GM23338 (cell line): ENCODE data around the gene CFTR. TPM values are rescaled to one million over a fixed set of nuclear protein-coding genes. Genes with fewer than 3 reads are reported as not detected.

ENCODE experiments used
- ATAC-seq: fragments of 200-7000 bp; cut with Tn5 transposase; 3 replicates; pipeline ENCODE4 v1.9.1; 2020
- DNase-seq: peaks from one replicate; pipeline ENCODE4 v3.0.0-alpha.2; 2015; ENCODE audit warnings: low spot score
- H2AFZ ChIP-seq: fragments of 200-600 bp; sonication (generic); 2 replicates; pipeline ENCODE4 v1.8.0; 2016; ENCODE audit warnings: antibody characterized with exemption, mild to moderate bottlenecking, moderate library complexity
- H3F3A ChIP-seq: fragments of 200-600 bp; sonication (generic); replicated peaks from 2 replicates; pipeline ENCODE4 v1.8.0; 2017; ENCODE audit warnings: antibody characterized with exemption, mixed run types, low read depth
- H3K27ac ChIP-seq: fragments of 200-600 bp; sonication (generic); 2 replicates; pipeline ENCODE4 v1.6.1; 2016; ENCODE audit warnings: low read depth
- H3K27me3 ChIP-seq: fragments of 200-600 bp; sonication (generic); 2 replicates; pipeline ENCODE4 v1.8.0; 2016; ENCODE audit warnings: mild to moderate bottlenecking, mixed run types, moderate library complexity; ENCODE audit not compliant: insufficient read depth
- H3K36me3 ChIP-seq: fragments of 200-600 bp; sonication (generic); 2 replicates; pipeline ENCODE4 v1.8.0; 2016; ENCODE audit warnings: mild to moderate bottlenecking; ENCODE audit not compliant: insufficient read depth
- H3K4me1 ChIP-seq: fragments of 200-600 bp; sonication (generic); 2 replicates; pipeline ENCODE4 v1.8.0; 2016; ENCODE audit warnings: mild to moderate bottlenecking, moderate library complexity; ENCODE audit not compliant: insufficient read depth
- H3K4me2 ChIP-seq: fragments of 200-600 bp; sonication (generic); 2 replicates; pipeline ENCODE4 v1.7.1; 2017; ENCODE audit warnings: mixed run types
- H3K4me3 ChIP-seq: fragments of 200-600 bp; sonication (generic); 2 replicates; pipeline ENCODE4 v1.6.1; 2016; ENCODE audit warnings: mixed run types
- H3K79me2 ChIP-seq: fragments of 200-600 bp; sonication (generic); replicated peaks from 2 replicates; pipeline ENCODE4 v1.8.0; 2017; ENCODE audit warnings: mild to moderate bottlenecking; ENCODE audit not compliant: insufficient read depth
- H3K9me2 ChIP-seq: fragments of 200-600 bp; sonication (generic); 2 replicates; pipeline ENCODE4 v1.8.0; 2017; ENCODE audit not compliant: insufficient read depth
- H4K20me1 ChIP-seq: fragments of 200-600 bp; sonication (generic); replicated peaks from 2 replicates; pipeline ENCODE4 v1.8.0; 2017; ENCODE audit warnings: mild to moderate bottlenecking; ENCODE audit not compliant: insufficient read depth
- H3K27ac Mint-ChIP-seq: 2 replicates; pipeline ENCODE4 v1.8.0; 2020; ENCODE audit warnings: inconsistent platforms, mild to moderate bottlenecking, moderate library complexity, mixed read lengths
- H3K27me3 Mint-ChIP-seq: 3 replicates; pipeline ENCODE4 v1.8.0; 2022; ENCODE audit warnings: low read depth, mild to moderate bottlenecking, moderate library complexity, mixed read lengths, inconsistent platforms; ENCODE audit not compliant: insufficient read depth, poor library complexity
- H3K36me3 Mint-ChIP-seq: 3 replicates; pipeline ENCODE4 v1.8.0; 2021; ENCODE audit warnings: low read depth, mild to moderate bottlenecking, inconsistent platforms, moderate library complexity, mixed read lengths
- H3K4me1 Mint-ChIP-seq: 3 replicates; pipeline ENCODE4 v1.8.0; 2020; ENCODE audit warnings: mild to moderate bottlenecking, inconsistent platforms, mixed read lengths
- H3K4me3 Mint-ChIP-seq: 3 replicates; pipeline ENCODE4 v1.8.0; 2021; ENCODE audit warnings: moderate library complexity, mild to moderate bottlenecking, inconsistent platforms, mixed read lengths
- H3K9me3 Mint-ChIP-seq: 3 replicates; pipeline ENCODE4 v1.8.0; 2020; ENCODE audit warnings: moderate library complexity, mild to moderate bottlenecking, inconsistent platforms, mixed read lengths
- CREB1 ChIP-seq: fragments of 250-450 bp; sonication (Bioruptor Pico); IDR thresholded peaks from 2 replicates; pipeline ENCODE4 v1.5.0; 2020; ENCODE audit warnings: low read depth, mild to moderate bottlenecking, moderate library complexity
- EZH2 ChIP-seq: fragments of 200-600 bp; sonication (generic); IDR thresholded peaks from one replicate; pipeline ENCODE4 v1.8.0; 2017; ENCODE audit warnings: antibody characterized with exemption, mild to moderate bottlenecking, low read depth; ENCODE audit not compliant: unreplicated experiment
- JUNB ChIP-seq: IDR thresholded peaks from one replicate; pipeline ENCODE4 v1.6.1; 2016; ENCODE audit warnings: antibody characterized with exemption; ENCODE audit not compliant: unreplicated experiment
- NANOG ChIP-seq: IDR thresholded peaks from 2 replicates; pipeline ENCODE4 v1.6.1; 2016; ENCODE audit warnings: antibody characterized with exemption, borderline replicate concordance
- POLR2AphosphoS5 ChIP-seq: IDR thresholded peaks from 2 replicates; pipeline ENCODE4 v1.6.1; 2016; ENCODE audit warnings: antibody characterized with exemption, low read depth
- STAT1 ChIP-seq: IDR thresholded peaks from one replicate; pipeline ENCODE4 v1.6.1; 2016; ENCODE audit warnings: antibody characterized with exemption; ENCODE audit not compliant: unreplicated experiment
- ZNF331 ChIP-seq: fragments of 250-450 bp; sonication (Bioruptor Pico); IDR thresholded peaks from 2 replicates; pipeline ENCODE4 v1.5.0; 2020; ENCODE audit warnings: low read depth, mild to moderate bottlenecking, moderate library complexity
- polyA plus RNA-seq: library from polyadenylated mRNA; unstranded; fragments of >200 nt; fragmentation: Nextera tagmentation; extraction: Ambion mirVana; gene quantifications from 2 replicates; pipeline ENCODE4 v1.2.1, GENCODE V29; 2016
- total RNA-seq: library from RNA; depleted of rRNA; stranded (reverse); fragments of >200 nt; shearing (Covaris generic); gene quantifications from 2 replicates; pipeline ENCODE4 v1.2.3, GENCODE V29; 2014
- TF ChIP-seq, protein P1 (sequence below), 2 experiments: fragments of 200-600 bp in 1 of 2; sonication (generic) in 1 of 2; conservative IDR thresholded peaks; 2 replicates each; pipeline versions ENCODE4 v1.5.1 to v1.6.1; 2016 to 2017; ENCODE audit warnings: antibody characterized with exemption in 2 of 2, low read depth in 2 of 2, mild to moderate bottlenecking in 2 of 2, moderate library complexity in 1 of 2
- TF ChIP-seq, protein P2 (sequence below): fragments of 250-450 bp; sonication (Bioruptor Pico); IDR thresholded peaks from 2 replicates; pipeline ENCODE4 v1.5.0; 2020; ENCODE audit warnings: mild to moderate bottlenecking, moderate library complexity
- TF ChIP-seq, protein P3 (sequence below): IDR thresholded peaks from 2 replicates; pipeline ENCODE4 v1.6.1; 2016; ENCODE audit warnings: antibody characterized with exemption

CFTR gene
- total and polyA plus RNA-seq, 2 experiments from 2014 or later, result 0.45 to 1.2 TPM

DNA sequence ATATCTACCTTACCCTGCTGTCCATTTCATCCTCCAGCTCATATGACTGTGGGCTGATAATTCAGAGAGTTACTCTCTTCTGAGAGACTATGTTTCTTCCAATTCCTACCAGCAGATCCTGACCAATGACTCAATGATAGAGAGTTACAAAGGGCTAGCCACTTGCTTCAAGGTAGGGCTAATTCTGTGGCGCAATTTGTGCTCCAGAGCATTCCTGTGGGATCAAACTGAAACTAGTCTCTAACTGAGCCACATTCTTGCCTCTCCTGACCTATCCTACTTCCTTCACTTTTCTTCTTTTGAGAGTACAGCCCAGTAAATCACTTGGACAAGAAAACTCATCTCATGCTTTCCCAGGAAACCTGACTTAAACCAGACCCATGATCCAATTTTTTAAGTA, 34.6 kb upstream of the CFTR start:
- DNase-seq (no peak), ATAC-seq (no peak)
- Histone ChIP-seq H3K4me3 (no peak overlapping the region), H3K79me2 (no peaks in the 10 kb centered on the region), H3K27me3 (no peaks in the 10 kb centered on the region), H3F3A (no peaks in the 10 kb centered on the region), H3K9me2 (no peaks in the 10 kb centered on the region), H3K27ac (no peak overlapping the region), H4K20me1 (no peaks in the 10 kb centered on the region), H3K4me1 (no peaks in the 10 kb centered on the region), H3K36me3 (no peaks in the 10 kb centered on the region), H3K4me2 (no peak overlapping the region), H2AFZ (peak overlapping the region; percentile 7; the same call in 1 of the 2 replicates)
- Mint-ChIP-seq H3K36me3 (peaks cover 4% of the 10 kb centered on the region; the same call in 1 of the 3 replicates), H3K4me3 (no peak overlapping the region), H3K27me3 (no peaks in the 10 kb centered on the region), H3K9me3 (peaks cover 4% of the 10 kb centered on the region; the same call in 2 of the 3 replicates), H3K27ac (no peak overlapping the region), H3K4me1 (no peaks in the 10 kb centered on the region)
- no peak for TF ChIP-seq POLR2AphosphoS5
- no peak for TF ChIP-seq NANOG
- TF ChIP-seq CREB1 (CRISPR knock-in tag), result no peak
- TF ChIP-seq, protein P1, sequence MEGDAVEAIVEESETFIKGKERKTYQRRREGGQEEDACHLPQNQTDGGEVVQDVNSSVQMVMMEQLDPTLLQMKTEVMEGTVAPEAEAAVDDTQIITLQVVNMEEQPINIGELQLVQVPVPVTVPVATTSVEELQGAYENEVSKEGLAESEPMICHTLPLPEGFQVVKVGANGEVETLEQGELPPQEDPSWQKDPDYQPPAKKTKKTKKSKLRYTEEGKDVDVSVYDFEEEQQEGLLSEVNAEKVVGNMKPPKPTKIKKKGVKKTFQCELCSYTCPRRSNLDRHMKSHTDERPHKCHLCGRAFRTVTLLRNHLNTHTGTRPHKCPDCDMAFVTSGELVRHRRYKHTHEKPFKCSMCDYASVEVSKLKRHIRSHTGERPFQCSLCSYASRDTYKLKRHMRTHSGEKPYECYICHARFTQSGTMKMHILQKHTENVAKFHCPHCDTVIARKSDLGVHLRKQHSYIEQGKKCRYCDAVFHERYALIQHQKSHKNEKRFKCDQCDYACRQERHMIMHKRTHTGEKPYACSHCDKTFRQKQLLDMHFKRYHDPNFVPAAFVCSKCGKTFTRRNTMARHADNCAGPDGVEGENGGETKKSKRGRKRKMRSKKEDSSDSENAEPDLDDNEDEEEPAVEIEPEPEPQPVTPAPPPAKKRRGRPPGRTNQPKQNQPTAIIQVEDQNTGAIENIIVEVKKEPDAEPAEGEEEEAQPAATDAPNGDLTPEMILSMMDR (conservative IDR thresholded peaks at IDR 0.05; ENCODE audit: low read depth in 2 of 2), result no peak

DNA sequence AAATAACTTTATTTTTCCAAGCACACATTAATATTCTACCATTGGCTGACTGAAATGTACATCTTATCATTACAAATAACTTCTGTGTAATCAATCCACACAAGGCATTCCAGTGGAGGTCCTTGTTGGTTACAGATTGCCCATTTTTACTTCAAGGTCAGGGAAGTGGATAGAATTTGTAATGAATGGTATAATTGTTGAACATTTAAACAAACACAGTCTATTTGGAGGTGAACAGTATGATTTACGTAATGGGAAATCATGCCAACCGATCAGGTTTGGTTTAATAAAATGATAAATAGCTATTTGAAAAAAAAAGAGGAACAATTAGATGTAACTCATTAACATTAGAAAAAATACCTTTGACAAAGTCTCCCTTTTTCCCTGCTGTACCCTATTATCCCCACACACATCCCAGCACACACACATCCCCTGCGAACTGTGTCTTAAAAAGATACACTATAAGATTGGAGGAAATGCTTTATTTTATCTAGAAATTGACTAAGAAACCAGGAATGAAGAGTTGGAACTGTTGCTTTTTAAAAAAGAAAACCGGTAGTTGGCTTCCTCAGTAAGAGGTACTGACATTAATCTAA, 33.5 kb upstream of the CFTR start:
- DNase-seq (no peak), ATAC-seq (no peak)

More for the DNA sequence above, 33.5 kb upstream of the CFTR start:
- Histone ChIP-seq H3K27ac (no peak overlapping the region), H3K4me1 (no peaks in the 10 kb centered on the region), H3F3A (no peaks in the 10 kb centered on the region), H3K27me3 (no peaks in the 10 kb centered on the region), H3K4me3 (no peak overlapping the region), H4K20me1 (no peaks in the 10 kb centered on the region), H2AFZ (no peak overlapping the region), H3K4me2 (no peak overlapping the region), H3K36me3 (no peaks in the 10 kb centered on the region), H3K79me2 (no peaks in the 10 kb centered on the region), H3K9me2 (no peaks in the 10 kb centered on the region)
- H3K36me3 Mint-ChIP-seq, result no peaks in the 10 kb centered on the region
- H3K4me3 Mint-ChIP-seq, result no peak overlapping the region
- no peaks in the 10 kb centered on the region for H3K27me3 Mint-ChIP-seq
- H3K27ac Mint-ChIP-seq, result no peak overlapping the region
- TF ChIP-seq, protein P2, sequence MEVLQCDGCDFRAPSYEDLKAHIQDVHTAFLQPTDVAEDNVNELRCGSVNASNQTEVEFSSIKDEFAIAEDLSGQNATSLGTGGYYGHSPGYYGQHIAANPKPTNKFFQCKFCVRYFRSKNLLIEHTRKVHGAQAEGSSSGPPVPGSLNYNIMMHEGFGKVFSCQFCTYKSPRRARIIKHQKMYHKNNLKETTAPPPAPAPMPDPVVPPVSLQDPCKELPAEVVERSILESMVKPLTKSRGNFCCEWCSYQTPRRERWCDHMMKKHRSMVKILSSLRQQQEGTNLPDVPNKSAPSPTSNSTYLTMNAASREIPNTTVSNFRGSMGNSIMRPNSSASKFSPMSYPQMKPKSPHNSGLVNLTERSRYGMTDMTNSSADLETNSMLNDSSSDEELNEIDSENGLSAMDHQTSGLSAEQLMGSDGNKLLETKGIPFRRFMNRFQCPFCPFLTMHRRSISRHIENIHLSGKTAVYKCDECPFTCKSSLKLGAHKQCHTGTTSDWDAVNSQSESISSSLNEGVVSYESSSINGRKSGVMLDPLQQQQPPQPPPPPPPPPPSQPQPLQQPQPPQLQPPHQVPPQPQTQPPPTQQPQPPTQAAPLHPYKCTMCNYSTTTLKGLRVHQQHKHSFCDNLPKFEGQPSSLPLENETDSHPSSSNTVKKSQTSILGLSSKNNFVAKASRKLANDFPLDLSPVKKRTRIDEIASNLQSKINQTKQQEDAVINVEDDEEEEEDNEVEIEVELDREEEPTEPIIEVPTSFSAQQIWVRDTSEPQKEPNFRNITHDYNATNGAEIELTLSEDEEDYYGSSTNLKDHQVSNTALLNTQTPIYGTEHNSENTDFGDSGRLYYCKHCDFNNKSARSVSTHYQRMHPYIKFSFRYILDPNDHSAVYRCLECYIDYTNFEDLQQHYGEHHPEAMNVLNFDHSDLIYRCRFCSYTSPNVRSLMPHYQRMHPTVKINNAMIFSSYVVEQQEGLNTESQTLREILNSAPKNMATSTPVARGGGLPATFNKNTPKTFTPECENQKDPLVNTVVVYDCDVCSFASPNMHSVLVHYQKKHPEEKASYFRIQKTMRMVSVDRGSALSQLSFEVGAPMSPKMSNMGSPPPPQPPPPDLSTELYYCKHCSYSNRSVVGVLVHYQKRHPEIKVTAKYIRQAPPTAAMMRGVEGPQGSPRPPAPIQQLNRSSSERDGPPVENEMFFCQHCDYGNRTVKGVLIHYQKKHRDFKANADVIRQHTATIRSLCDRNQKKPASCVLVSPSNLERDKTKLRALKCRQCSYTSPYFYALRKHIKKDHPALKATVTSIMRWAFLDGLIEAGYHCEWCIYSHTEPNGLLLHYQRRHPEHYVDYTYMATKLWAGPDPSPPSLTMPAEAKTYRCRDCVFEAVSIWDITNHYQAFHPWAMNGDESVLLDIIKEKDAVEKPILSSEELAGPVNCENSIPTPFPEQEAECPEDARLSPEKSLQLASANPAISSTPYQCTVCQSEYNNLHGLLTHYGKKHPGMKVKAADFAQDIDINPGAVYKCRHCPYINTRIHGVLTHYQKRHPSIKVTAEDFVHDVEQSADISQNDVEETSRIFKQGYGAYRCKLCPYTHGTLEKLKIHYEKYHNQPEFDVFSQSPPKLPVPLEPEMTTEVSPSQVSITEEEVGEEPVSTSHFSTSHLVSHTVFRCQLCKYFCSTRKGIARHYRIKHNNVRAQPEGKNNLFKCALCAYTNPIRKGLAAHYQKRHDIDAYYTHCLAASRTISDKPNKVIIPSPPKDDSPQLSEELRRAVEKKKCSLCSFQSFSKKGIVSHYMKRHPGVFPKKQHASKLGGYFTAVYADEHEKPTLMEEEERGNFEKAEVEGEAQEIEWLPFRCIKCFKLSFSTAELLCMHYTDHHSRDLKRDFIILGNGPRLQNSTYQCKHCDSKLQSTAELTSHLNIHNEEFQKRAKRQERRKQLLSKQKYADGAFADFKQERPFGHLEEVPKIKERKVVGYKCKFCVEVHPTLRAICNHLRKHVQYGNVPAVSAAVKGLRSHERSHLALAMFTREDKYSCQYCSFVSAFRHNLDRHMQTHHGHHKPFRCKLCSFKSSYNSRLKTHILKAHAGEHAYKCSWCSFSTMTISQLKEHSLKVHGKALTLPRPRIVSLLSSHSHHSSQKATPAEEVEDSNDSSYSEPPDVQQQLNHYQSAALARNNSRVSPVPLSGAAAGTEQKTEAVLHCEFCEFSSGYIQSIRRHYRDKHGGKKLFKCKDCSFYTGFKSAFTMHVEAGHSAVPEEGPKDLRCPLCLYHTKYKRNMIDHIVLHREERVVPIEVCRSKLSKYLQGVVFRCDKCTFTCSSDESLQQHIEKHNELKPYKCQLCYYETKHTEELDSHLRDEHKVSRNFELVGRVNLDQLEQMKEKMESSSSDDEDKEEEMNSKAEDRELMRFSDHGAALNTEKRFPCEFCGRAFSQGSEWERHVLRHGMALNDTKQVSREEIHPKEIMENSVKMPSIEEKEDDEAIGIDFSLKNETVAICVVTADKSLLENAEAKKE (CRISPR knock-in tag), result no peak
- no peak for TF ChIP-seq EZH2
- TF ChIP-seq ZNF331, result no peak
- no peak for TF ChIP-seq CREB1 (CRISPR knock-in tag)
- TF ChIP-seq STAT1, result no peak
- TF ChIP-seq JUNB, result no peak
- TF ChIP-seq, protein P3, sequence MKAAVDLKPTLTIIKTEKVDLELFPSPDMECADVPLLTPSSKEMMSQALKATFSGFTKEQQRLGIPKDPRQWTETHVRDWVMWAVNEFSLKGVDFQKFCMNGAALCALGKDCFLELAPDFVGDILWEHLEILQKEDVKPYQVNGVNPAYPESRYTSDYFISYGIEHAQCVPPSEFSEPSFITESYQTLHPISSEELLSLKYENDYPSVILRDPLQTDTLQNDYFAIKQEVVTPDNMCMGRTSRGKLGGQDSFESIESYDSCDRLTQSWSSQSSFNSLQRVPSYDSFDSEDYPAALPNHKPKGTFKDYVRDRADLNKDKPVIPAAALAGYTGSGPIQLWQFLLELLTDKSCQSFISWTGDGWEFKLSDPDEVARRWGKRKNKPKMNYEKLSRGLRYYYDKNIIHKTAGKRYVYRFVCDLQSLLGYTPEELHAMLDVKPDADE, result no peak
- no peaks in the 10 kb centered on the region for H3K4me1 Mint-ChIP-seq
- no peaks in the 10 kb centered on the region for H3K9me3 Mint-ChIP-seq
